GM12872 (cell line): ENCODE data around the gene SLC16A2.

Experiments
- TF ChIP-seq, protein P1 (sequence below): IDR thresholded peaks from 3 replicates; pipeline ENCODE4 v1.5.1; 2011; ENCODE audit warnings: low read depth, mild to moderate bottlenecking, low read length, moderate library complexity; ENCODE audit not compliant: insufficient read depth

SLC16A2 gene

DNA sequence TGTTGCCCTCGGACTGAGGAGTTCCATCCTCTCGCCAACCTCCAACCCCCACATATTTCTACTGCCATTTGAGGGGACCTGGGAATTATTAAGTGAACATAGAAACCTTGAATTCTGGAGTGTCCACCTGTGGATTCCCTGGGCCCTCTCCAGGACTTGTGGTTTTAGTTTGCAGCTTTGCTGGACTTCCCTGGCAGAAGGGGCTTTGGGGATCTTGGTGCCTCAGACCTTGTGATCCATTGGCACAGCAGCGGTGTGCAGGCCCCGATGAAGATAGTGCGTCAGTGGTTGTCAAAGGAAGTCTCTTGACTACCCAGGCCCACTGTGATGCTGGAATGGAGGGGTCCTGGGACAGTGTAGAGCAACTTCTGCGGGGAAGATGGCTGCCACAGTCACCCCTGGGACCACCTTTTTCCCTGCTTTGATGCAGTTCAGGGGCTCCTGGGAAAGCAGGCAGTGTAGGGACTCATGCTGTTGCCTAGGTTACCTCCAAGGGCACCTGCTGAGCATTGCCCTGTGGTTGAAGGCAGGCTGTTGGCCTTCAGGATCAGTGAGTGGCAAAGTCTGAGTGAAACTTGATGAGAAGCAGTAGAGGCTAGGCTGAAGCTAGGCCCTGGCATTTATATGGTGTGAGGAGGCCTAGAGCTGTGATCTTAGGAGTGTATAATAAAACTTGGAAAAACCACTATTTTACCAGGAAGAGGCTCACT lies 2.2 kb downstream of the SLC16A2 start:
- TF ChIP-seq, protein P1, sequence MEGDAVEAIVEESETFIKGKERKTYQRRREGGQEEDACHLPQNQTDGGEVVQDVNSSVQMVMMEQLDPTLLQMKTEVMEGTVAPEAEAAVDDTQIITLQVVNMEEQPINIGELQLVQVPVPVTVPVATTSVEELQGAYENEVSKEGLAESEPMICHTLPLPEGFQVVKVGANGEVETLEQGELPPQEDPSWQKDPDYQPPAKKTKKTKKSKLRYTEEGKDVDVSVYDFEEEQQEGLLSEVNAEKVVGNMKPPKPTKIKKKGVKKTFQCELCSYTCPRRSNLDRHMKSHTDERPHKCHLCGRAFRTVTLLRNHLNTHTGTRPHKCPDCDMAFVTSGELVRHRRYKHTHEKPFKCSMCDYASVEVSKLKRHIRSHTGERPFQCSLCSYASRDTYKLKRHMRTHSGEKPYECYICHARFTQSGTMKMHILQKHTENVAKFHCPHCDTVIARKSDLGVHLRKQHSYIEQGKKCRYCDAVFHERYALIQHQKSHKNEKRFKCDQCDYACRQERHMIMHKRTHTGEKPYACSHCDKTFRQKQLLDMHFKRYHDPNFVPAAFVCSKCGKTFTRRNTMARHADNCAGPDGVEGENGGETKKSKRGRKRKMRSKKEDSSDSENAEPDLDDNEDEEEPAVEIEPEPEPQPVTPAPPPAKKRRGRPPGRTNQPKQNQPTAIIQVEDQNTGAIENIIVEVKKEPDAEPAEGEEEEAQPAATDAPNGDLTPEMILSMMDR: no peak

DNA sequence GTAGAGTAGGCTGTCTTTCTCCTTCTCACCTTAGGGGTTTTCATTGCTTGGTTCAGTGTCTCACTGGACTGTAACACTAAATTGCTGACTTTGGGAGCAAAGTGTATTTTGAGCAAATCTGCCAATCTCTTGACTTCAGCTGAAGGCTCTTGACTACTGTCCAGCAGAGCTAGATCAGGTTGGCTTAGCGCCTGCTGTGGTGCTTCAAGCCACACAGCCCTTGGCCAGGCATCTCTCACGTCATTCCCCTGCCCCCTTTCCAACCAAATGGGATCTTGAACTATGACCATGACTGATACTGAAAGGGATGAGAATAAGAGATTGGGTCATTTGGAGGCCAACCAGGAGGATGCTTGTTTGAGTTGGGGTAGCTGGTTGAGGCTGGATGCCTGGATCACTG lies 4.8 kb downstream of the SLC16A2 start:
- TF ChIP-seq, protein P1: no peak

DNA sequence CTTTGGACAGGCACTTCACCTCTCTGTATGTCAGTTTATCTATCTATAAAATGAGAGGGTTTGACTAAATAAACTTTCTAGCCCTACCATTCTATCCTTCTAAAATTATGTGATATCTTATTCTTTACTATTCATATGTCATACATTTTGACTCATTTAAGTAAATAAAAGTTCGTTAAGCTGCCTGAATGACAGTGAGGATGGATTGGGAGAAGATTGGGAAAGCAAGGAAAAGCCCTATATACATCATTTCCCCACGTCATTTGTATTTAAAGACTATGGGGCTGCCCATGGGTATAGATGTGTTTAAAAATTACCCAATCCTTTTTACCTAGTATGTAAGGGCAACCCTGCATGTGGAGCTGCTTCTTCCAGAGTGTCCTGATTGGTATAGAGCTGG lies 5.3 kb downstream of the SLC16A2 start:
- TF ChIP-seq, protein P1: no peak

DNA sequence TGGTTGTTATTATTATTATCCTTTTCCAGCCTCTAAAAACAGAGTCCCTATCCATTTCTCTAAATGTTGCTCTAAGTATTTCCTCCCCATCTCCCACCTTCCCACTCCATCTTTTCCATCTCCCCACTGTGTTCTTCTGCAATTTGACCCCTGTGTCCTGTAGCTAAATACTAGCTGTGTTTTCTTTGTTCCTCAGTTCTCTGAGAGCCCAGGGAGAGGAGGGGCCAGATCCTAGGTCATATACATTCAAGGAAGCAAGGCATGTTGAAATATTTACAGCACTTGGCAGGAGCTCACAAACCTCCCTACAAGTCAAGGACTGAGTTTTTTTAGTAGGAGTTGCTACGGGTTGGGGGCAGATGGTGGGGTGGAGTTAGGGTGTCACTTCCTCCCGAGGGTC lies 10.5 kb downstream of the SLC16A2 start:
- TF ChIP-seq, protein P1: no peak

DNA sequence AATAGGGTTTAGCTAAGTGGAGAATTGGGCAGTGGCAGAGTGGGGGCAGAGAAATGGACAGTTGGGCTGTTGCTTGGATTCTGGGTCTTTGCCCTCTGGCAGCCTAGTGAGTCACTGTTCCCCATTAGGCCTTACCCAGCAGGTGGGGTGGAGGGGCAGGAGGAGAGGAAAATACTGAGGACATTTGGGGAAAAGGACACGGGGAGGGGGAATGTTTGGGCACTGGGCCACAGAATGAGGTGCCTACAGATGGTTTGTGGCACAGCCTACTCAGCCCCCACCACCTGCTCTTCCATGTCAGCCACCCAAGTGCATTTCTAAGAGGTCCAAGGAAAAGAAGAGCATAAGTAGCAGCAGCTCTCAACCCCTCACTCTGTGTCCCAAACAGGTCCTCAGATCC lies 13.0 kb downstream of the SLC16A2 start:
- TF ChIP-seq, protein P1: no peak

DNA sequence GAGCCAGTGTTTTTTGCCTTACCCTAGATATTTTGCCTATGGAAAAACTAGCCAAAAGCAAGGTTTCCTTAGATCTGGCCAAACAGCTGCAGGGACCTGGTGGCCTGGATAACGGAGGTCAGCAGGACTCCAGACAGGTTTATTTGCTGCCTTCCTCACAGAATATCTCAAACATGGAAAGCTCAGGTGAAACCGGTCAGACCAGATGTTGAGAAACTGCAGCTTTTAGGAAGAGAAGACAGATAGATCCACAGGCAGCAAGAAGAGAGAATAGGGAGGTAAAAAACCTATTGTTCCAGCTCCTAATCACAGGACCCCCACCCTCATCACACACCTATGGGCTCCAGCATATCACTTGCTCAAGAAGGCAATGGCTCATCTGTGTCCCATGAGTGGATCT lies 16.2 kb downstream of the SLC16A2 start:
- TF ChIP-seq, protein P1: no peak

DNA sequence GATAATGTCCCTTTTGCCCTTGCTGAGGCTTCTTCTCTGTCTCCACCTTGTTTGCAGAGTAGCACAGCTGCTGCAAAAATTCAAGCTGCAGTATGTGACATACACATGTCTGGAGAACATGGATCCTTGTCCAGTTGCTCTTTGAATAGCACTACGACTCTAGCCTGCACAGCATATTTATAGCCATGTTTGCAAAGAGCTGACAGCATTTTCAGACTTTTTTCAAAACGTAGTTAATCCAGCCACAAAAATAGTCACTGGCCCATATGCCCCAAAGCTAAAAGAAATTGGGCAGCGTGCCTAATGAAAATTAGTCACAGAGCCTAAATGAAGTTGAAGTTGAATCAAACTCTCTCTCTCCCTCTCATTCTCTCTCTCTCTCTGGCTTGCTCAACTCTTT lies 17.5 kb downstream of the SLC16A2 start:
- TF ChIP-seq, protein P1: no peak
